Uterus (tissue), 2 donors: ENCODE measurements around the gene KCNMA1.

ENCODE experiments used
- CTCF ChIP-seq, 4 experiments: fragments of 200-600 bp in 2 of 4; fragments of 450-650 bp in 2 of 4; sonication (generic) in 2 of 4; IDR thresholded peaks; one replicate each; pipeline ENCODE4 v1.5.1; 2016 to 2019; ENCODE audit warnings: antibody characterized with exemption in 4 of 4, mild to moderate bottlenecking in 2 of 4, moderate library complexity in 1 of 4
- POLR2A ChIP-seq, 2 donors: fragments of 450-650 bp; IDR thresholded peaks; one replicate each; pipeline ENCODE4 v1.6.1; 2016; ENCODE audit warnings: antibody characterized with exemption in 2 of 2, mild to moderate bottlenecking in 1 of 2, moderate library complexity in 1 of 2

GRCh38 chr10:77351386-77351785 is 286.2 kb downstream of the KCNMA1 start:
- no peak for TF ChIP-seq POLR2A (IDR thresholded peaks at IDR 0.05)
- no peak for TF ChIP-seq CTCF (IDR thresholded peaks at IDR 0.05)
